ENCODE measurements around the gene CYTL1.

DNA sequence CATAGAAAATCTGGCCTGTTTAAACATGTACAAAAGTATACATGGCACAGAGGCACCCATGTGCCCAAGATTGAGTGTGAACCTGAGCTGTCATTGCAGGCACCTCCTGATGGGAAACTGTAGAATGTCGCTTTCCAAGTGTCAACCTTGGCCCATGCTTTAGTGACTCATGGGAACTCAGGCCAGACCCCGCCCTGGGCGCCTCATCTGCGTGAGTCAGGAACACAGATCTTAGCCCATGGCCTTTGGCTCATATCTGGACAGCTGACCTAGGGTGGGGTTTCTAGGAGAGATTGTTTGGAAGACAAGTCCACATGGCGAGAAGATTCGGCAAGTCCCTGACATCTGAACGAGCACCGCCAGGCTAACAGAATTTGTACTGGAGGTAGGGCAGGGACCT lies 50.0 kb downstream of the CYTL1 start:
- TF ChIP-seq, protein P1, sequence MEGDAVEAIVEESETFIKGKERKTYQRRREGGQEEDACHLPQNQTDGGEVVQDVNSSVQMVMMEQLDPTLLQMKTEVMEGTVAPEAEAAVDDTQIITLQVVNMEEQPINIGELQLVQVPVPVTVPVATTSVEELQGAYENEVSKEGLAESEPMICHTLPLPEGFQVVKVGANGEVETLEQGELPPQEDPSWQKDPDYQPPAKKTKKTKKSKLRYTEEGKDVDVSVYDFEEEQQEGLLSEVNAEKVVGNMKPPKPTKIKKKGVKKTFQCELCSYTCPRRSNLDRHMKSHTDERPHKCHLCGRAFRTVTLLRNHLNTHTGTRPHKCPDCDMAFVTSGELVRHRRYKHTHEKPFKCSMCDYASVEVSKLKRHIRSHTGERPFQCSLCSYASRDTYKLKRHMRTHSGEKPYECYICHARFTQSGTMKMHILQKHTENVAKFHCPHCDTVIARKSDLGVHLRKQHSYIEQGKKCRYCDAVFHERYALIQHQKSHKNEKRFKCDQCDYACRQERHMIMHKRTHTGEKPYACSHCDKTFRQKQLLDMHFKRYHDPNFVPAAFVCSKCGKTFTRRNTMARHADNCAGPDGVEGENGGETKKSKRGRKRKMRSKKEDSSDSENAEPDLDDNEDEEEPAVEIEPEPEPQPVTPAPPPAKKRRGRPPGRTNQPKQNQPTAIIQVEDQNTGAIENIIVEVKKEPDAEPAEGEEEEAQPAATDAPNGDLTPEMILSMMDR (IDR thresholded peaks at IDR 0.05; ENCODE audit: extremely low read depth in 1 of 2, insufficient read depth in 1 of 2, low read depth in 1 of 2, low read length in 2 of 2), result no peak
- TF ChIP-seq EZH2 (IDR thresholded peaks at IDR 0.05; ENCODE audit: borderline replicate concordance, low read depth, low read length, severe bottlenecking) (no peak), POLR2A (IDR thresholded peaks at IDR 0.05; ENCODE audit: low read depth, low read length) (no peak), POLR2AphosphoS5 (IDR thresholded peaks at IDR 0.05; ENCODE audit: insufficient read depth, low read depth, low read length) (no peak)
- TF ChIP-seq, protein P2, sequence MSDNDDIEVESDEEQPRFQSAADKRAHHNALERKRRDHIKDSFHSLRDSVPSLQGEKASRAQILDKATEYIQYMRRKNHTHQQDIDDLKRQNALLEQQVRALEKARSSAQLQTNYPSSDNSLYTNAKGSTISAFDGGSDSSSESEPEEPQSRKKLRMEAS (IDR thresholded peaks at IDR 0.05; ENCODE audit: insufficient read depth, insufficient read length), result no peak
